Left renal pelvis (tissue), 4 donors: ENCODE data around the gene EMP1. TPM values are rescaled to one million over a fixed set of nuclear protein-coding genes. Genes with fewer than 3 reads are reported as not detected.

ENCODE experiments used
- DNase-seq, 4 donors: peaks; one replicate each; pipeline ENCODE4 v3.0.0-alpha.2; 2013; ENCODE audit warnings: low read depth in 4 of 4, low spot score in 3 of 4
- polyA plus RNA-seq, 4 donors: library from polyadenylated mRNA; unstranded; fragments of 120-200 nt; gene quantifications; one replicate each; pipeline ENCODE4 v1.2.1, GENCODE V29; 2013; ENCODE audit not compliant: insufficient read length in 4 of 4

The EMP1 gene
- polyA plus RNA-seq, 4 donors: 81.6 to 612 (median 146) TPM

DNA sequence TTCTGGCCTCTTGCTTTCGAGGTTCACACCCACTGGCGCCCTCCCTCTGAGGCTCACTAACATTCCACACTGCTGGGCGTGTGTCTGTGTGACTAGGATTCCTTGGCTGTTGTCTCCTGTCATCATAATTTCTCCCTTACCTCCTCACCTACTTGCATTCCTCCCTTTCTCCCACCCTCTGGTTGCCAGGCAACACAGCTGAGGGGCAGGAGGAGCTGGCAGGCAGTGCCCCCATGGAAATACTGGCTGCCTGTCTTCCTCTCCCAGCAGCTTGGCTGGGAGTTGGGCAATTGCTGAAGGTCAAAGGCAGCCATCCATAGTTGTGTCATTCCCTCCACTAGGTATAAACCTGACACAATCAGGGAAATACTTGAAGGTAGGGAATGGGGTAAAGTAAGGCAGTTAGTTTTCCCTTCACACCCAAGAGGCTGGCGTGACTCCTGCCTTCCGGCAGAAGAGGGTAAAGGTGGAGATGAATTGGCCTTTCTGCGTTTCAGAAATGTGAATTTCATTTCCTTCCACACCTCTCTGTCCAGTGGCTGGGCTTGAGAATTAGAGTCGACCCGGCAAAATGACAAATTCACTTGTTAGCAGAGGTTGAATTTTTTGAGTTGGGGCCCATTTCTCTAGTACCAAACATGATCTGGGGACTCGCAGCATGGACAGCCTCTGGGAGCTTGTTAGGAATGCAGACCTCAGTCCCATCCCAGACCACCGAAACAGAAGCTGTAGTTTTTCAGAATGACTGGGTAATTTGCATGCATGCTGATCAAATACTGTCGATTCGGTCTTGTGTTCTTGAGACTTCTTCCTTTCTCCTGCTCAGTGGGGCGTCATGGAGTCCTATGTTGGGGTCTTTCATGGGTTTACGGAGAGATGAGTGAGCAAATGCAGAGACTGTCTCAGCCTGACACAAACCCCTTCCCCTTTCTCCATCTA lies 24.3 kb upstream of the EMP1 start:
- DNase-seq: no peak

DNA sequence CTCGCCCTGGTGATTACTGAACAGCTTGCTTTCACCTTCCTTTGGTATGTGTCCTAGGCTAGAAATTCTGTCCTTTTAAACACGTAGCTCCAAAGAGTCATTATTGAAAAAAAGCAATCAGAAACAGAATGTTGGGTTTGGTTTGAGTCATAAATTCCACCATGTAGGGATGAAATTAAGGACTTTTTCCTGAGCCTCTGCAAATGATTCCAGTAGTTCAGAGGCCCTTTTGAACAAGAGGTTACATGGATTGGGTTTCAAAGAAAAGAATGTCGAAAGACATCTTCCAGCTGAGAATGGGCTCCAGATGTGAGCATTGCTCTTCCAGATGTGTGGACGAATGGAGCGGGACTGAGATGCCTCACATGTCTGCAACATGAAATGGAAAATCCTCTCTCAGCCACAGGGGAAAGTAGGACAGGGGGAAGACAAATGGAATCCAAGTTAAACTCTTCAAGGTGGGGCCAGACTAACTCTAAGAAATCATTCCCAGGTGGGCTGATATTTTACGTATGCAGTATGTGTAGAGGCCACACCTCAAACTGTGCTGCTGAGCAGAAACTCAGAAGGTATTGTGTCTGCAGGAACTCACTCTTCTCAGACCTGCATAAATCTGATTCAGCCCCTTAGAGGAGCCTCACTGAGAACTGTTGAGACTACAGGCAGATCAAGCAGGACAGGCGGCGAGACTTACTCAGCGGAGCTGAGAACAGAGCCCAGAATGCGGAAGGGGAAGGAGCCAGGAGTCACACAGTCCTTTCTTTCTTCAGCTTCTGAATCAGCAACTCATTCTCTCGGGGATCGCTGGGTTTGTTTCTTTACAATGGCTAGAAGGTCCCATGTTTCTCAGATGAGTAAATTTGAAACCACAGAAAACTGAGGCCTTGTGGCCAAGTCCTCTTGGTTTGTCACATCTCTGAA lies 23.3 kb upstream of the EMP1 start:
- DNase-seq: no peak

DNA sequence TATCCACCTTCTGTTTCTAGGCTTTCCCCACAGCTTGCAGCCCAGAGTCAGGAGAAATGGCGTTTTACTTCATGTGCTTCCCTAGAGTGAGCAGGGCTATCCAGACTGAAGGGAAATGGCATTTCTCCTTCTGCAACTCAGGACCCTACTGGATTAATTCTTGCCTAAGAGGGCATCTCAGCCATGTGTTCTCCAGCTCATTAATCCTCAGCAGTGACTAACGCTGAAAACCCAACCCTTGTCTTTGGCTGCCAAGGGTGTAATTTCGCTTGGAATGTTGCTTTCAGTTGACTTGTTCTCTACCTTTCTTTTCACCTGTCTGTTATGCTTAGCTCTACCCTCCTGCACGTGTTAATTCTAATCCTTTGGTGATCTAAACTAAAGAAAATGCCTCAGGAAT lies 21.0 kb upstream of the EMP1 start:
- no peak for DNase-seq

DNA sequence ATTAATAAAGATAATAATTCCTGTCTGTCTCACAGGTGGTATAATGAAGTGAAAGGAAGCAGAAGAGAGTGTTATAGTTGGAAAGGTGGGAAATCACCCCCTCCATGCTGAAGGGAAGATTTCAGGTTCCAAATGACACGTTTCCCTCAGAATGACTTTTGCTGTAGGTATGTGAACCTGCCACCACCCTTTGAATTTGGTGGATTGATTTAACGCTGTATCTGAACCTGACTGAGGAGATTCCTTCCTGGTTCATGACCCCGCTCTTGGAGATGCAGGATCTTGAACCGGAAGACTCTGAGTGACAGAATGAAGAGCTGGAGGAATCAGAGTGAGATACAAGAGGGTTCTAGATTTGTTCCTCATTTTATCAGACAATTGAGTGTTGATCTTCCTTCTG lies 20.3 kb upstream of the EMP1 start:
- no peak for DNase-seq

DNA sequence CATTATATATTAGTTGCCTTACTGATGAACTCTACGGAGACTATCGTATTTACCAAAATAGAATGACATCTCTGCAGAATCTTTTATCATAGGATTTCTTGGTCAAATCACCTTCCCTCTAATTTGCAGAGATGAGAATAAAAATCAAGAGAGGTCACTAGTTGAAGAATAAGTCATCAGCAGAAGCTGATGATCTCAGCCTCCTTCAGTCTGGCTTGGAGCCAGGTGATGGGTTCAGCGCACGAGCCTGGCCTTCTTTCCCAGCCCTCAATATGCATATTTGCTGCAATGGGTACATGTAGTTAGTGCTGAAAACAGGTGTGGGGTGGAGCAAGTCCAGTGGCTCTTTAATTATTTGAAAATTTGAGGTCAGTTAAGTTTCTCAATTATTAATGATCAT lies 19.2 kb upstream of the EMP1 start:
- DNase-seq: no peak

DNA sequence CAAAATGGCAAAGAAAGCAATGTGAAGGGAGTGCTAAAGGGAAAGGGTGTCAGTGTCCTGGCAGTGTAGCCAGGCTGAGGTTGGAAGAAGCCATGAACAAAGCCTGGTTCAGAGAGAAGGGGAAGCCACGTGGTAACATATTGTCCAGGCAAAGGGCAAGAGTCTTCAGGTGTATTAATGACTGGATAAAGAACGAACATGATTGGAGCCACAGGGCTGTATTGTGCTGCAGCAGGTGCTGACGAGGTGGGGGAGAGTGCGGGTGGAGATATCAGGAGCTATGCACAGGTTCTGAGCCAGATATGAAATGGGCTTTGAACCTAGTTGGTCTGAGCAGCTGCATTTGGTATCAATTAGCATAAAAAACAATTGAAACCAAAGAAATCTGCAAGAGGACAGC lies 18.6 kb upstream of the EMP1 start:
- DNase-seq: no peak

DNA sequence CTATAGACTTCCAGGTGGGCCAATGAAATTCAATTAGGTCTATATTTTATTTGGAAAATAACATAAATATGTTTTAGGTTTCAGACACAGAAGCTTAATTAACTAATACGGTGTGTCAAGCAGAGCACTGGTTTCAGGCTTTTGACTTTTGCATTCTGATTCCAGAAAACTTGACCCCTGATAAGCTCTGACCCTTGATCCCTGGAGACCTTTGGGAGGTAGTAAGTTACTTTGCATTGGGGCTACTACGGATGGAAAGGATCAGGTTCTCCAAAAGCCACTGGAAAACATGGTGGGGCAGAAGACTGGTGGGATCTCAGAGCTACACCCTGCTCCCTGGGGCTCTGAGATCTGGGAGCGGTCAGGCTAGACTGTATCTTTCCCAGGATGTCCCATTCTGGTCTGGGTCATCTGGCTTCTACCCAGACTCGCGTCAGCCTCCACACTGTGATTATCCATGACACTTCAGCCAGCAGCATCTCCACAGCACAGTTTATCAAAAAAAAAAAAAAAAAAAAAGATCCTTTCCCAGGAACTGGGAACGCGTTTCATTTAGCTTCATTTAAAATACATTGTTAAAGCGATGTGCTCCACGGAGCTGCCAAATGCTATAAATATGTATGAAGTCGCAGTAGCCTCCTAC lies 17.8 kb upstream of the EMP1 start:
- no peak for DNase-seq

DNA sequence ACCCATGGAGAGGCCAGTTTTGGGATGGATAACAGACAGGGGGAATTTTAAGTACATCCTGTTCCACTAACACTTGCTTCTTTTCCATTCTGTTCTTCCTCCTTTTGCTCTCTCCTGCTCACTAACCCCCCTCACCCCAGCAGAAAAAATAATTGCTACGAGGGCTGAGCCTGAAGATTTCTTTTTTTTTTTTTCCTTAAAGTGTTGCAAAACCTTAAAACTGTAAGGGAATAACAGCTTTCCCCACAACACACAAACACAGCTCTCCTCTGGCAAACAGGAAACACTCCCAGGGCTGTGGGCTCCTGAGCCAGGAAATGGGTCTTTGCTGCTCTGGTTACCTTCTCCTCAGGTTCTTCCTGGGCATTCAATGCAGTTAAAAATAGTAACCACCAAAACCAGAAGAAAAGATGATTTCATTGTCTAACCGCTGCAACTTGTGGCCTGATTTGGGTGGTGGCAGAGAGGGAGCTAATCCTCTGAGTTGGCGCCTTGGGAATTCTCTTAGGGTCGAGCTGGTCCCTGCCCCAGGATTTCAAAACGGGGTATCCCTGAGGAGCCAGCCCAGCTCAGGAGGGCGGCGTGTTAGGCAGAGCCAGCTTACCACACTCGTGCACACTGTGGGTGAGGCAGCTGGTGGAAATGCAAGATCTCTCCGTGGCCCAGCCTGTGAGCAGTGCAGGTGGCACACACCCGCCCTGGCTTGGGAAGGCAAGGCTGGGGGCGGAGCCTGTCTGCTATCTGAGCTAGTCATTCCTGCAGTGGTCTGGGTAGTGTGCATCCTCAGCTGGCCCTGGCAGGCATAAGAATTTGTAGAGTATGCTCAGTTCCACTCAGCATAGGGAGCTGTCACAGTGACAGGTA lies 17.1 kb upstream of the EMP1 start:
- no peak for DNase-seq

DNA sequence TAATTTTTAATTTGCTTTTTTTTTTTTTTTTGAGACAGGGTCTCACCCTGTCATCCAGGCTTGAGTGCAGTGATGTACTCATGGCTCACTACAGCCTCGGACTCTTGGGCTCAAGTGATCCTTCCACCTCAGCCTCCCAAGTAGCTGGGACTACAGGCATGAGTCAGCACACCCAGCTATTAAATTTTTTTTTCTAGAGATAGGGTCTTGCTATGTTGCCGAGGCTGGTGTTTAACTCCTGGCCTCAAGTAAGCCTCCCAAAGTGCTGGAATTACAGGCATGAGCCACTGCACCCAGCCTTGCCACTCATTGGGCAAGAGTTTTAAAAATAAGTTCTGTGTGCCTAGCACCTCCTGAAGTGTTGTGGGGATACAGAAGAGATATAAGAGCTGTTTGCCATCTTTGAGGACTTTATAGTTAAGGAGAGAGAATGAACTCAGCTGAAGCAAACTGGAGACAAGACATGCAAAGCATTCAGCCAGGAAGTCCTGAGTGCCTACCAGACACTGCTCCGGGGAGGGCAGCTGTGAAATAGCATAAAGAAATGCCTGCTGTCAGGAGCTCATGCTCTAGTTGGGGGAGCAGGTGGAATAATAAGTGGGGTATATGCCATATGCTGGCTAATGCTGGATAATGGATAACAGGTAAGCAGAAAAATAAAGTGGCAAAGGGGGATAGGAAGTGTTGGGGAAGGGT lies 15.0 kb upstream of the EMP1 start:
- no peak for DNase-seq

DNA sequence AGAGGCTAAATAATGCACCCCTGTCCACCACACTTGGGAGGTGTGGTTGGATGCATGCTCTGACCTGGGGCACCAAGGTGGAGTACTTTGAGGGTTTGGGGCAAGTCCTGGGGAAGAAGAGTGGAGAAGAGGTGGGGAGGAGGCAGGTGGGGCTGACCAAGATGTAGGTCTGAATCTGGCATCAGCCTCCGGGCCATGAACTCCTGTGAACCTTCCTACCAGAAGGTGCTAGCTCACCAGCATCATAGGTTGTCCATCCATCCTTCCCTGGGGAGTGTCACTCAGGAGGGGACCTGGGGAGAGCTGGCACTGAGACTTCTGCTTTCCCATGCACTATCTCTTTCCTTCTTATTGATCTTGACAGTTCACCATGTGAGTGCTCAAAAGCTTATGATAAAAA lies 13.6 kb upstream of the EMP1 start:
- DNase-seq: no peak

DNA sequence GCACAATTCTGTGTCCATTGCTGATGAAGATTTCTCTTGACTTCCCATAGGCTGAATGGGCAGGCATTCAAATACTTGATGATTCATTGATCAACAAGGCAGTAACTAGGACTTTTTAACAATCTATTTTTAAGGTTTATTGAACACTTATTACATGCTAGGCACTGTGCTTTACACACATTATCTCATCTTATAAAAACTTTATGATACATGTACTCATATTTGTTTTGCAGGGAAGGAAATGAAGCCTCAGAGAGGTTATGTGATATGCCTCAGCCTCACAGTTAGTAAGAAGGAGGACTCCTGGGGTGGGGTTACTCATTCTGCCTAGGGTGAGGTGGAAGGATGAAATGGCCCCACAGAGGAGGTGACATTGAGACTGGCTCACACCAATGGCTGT lies 12.9 kb upstream of the EMP1 start:
- no peak for DNase-seq

DNA sequence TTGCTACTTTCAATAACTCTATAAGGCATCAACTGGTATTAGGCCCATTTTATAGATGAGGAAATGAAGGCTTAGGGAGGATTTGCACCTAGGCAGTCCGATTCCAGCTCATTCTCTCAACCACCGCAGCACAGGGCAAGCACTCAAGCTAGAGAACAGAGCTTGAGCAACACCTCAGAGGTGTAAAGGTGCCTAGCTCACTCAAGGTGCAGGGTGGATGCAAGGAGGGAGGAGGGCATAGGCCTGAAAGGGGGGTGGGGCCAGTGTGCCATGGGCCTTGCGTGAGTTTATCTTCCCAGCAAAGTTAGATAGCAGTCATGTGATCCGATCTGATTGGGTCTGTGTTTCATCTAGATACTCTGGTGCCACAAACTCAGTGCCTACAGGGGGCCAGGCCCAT lies 10.2 kb upstream of the EMP1 start:
- DNase-seq: no peak

DNA sequence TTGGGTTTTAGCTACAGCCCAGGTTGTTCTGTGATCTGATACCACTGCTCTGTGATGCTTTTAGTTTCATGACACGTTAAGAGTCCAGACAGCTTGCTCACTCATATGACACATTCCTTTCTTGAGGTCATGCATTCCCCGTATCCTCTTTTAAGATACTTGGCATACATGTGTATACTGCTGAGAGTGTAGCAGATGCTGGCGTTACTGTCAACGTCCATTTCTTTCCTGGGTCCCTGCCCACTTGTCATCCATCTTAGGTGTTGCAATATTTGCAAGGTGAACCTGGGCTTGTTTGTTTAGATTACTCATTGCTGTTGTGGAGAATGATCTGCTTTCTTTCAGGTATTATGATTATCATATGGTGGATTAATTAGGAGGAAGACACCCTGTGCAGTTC lies 9.1 kb upstream of the EMP1 start:
- no peak for DNase-seq

DNA sequence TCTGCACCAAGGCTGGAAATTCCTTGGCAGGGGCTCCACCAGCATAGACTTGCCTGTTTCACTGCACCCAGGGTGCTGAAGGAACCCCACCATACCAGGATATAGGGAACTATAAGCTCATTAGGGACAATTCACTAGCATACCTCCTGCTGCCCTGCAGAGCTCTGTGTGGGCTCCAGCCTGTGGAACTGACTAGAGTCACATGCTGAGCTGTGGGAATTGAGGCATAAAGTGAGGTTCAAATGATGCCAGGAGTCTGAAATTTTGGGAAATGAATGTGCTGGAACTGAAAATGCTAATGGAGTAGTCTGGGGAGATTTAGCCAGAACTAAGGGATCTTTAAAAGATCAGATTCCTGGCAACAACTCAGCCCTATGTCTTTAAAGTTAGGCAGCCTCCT lies 7.3 kb upstream of the EMP1 start:
- DNase-seq: no peak

DNA sequence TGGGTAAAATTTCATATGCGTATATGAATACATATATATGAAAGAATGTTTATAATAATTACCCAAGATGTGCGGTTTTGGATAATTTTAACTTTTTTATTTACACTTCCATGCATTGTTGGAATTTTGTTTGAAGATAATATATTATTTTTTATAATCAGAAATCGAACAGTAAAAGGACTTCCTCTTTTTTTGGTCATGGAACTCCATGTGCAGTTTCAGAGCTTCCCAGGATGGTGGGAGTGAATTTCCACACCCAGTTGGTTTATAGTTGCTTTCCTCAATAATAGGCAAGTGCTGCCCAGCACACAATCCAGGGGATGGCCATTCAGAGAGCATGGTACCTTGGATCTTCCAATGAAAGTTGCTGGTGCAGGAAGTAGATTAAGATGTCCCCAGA lies 6.3 kb upstream of the EMP1 start:
- no peak for DNase-seq

DNA sequence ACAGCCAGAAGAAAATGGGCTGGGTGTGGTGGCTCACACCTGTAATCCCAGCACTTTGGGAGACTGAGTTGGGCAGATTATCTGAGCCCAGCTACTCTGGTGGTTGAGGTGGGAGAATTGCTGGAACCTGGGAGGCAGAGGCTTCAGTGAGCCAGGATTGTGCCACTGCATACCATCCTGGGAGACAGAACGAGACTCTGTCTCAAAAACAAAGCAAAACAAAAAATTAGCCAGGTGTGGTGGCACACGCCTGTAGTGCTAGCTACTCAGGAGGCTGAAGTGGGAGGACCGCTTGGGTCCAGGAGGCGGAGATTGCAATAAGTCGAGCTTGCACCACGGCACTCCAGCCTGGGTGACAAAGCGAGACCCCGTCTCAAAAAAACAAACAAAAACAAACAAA lies 3.8 kb upstream of the EMP1 start:
- no peak for DNase-seq

DNA sequence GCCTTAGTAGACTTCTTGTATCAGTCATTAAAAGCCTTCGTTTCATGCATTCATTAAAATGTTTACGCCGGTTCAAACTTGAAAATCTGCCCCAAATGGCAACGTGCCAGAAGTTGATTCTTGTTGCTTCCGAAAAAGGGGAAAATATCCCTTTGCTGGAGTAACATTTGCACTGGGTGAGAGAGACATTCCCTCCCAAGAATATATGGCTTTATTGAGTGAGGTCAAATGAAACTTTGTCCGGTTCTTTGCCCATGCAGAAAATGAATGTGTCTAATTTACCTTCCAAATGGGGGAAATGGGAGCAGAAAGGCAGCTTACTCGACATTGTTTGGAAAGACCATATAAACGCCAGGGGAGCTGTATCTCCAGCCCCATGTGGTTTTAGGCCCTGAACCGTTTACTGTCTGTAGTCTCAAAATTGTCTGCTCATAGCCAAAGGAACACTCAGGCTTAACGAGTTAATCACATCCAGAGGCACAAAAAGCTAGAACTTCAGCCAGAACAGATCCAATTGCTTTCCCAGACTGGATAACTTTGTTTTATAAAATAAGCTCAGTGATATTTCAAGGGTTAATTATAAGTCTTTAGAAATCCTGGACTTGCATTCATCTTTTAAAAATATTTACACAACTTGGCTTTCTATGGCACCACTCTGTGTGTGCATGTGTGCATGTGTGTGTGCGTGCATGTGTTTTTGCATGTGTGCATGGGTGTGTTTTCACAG lies 2.9 kb upstream of the EMP1 start:
- no peak for DNase-seq

DNA sequence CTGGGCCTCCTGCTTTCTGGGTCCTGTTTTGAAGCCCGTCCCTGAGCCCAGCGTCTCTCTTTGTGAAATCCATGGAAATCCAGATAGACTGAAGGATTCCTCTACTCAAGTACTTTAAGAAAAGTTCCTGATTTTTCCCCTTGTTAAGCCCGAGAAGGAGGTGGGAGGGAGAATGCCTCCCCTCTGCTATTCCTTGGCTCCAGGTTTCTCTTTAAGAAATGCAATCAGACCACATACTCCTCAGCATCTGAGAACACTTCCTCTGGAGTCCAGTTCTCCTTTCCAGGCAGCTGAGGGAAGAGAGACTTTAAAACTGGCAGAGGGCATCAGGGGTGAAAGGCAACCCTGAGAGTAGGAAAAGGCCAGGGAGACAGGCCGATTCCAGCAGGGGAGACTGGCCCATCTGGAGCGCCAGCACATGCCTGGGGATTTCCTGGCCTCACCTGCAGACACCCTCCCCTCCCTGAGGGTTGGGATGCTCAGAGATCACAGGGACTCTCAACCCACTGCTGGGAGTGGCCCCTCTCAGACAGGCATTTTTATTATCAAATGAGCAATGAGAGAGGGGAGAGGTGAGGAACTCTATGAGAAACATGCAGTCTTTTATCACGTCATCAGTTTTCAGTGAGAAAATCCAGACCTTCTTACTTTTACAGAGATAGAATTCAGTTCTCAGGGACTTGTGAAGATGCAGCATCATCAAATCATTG lies 2.0 kb upstream of the EMP1 start:
- no peak for DNase-seq
